ENCODE measurements around the gene CORO2A.

Gene CORO2A

DNA sequence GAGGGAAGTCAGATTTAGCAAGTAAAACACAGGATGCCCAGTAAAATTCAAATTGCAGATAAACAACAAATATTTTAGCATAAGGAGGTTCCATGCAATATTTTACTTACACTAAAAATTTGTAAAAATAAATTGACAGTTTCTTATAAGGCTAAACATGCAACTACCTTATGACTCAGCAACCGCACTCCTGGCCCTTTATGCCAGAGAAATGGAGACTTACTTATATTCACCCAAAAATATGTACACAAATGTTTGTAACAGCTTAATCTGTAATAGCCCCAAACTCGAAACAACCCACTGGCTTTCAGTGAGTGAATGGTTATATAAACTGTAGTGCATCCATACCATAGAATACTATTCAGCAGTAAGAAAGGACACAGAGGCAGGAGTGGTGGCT, 44.9 kb downstream of the CORO2A start:
- no peaks in the 10 kb centered on the region for H3K79me2 ChIP-seq (ENCODE audit: control insufficient read depth, insufficient read depth, low read length)
- no peak overlapping the region for H3K18ac ChIP-seq (ENCODE audit: low read length)
- no peak overlapping the region for H2BK5ac ChIP-seq (ENCODE audit: low read length)
- DNase-seq: no peak
- no peaks in the 10 kb centered on the region for H3K4me1 ChIP-seq (ENCODE audit: control insufficient read depth, low read depth, low read length)
- no peaks in the 10 kb centered on the region for H3K79me1 ChIP-seq (ENCODE audit: low read length)
- no peak overlapping the region for H2AK5ac ChIP-seq (ENCODE audit: low read length)
- H3K36me3 ChIP-seq (ENCODE audit: control insufficient read depth, insufficient read depth, low read length): no peaks in the 10 kb centered on the region
- no peak overlapping the region for H4K5ac ChIP-seq (ENCODE audit: low read length)
- H3K4me3 ChIP-seq (ENCODE audit: low read length): no peak overlapping the region
- WGBS (ENCODE audit: extremely low coverage, insufficient coverage, low lambda C conversion rate): no CpG with 5 or more reads among the region's 2 CpGs
- H3K27ac ChIP-seq (ENCODE audit: low read depth, low read length): no peak overlapping the region
- H3K4me2 ChIP-seq (ENCODE audit: low read length): no peak overlapping the region
- no peak overlapping the region for H4K8ac ChIP-seq (ENCODE audit: low read depth, low read length)
- H2BK15ac ChIP-seq (replicated peaks; ENCODE audit: low read depth): no peak overlapping the region
- no peaks in the 10 kb centered on the region for H3K27me3 ChIP-seq (ENCODE audit: insufficient read depth, low read length, poor library complexity)
- H3K9ac ChIP-seq (ENCODE audit: low read length): no peak overlapping the region
- no peak overlapping the region for H2BK120ac ChIP-seq (ENCODE audit: low read depth, low read length)
- no peak overlapping the region for H3K23ac ChIP-seq (ENCODE audit: low read length)
- H3K56ac ChIP-seq (ENCODE audit: low read length): no peak overlapping the region
- H3K4ac ChIP-seq (ENCODE audit: low read depth, low read length): no peak overlapping the region

DNA sequence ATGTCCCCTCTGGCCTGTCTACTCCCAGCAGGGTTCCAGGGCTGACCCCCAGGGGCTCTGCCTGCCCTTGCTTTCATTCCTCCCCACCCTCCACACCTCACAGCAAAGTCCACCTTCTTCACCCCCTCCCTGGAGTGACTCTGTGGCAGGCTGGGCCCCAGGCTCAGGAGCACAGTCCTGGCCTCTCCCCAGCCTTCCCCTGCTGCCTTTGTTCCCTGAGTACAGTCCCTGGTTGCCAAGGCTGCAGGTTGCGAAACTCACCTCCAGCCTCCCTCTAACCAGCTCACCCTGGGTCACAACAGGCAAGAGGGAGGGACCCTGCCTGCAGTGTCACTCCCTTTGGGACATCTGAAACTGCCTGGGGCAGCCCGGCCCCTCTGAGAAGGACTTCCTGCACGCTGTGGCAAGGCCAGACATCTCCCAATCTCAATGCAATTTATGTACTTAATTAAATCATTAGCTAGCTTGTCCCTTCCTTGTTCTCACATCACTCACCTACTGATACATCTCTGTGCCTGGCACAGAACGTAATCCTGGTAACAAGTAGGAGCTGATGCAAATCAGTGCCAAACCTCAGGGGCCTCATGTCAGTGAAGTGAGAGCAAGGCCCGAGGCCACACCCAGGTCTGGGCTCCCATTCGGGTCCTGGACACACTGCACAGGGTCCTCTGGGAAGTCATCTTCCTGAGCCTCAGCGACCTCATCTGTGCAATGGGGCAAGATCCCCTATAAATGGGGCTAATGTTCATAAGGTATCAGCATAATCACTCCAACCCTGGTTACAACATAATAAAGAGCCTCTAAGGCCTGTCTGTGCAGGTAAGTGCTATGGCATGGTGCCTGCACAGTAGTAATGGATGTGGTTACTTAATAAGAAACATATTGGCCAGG, 46.1 kb downstream of the CORO2A start:
- no peak overlapping the region for H4K5ac ChIP-seq (ENCODE audit: low read length)
- H3K79me1 ChIP-seq (ENCODE audit: low read length): no peaks in the 10 kb centered on the region
- no peaks in the 10 kb centered on the region for H3K36me3 ChIP-seq (ENCODE audit: control insufficient read depth, insufficient read depth, low read length)
- H3K18ac ChIP-seq (ENCODE audit: low read length): no peak overlapping the region
- H3K4me3 ChIP-seq (ENCODE audit: low read length): no peak overlapping the region
- H3K27me3 ChIP-seq (ENCODE audit: insufficient read depth, low read length, poor library complexity): no peaks in the 10 kb centered on the region
- no peaks in the 10 kb centered on the region for H3K4me1 ChIP-seq (ENCODE audit: control insufficient read depth, low read depth, low read length)
- no peak overlapping the region for H2BK120ac ChIP-seq (ENCODE audit: low read depth, low read length)
- no peak overlapping the region for H2BK5ac ChIP-seq (ENCODE audit: low read length)
- no peak overlapping the region for H3K56ac ChIP-seq (ENCODE audit: low read length)
- no peak overlapping the region for H3K23ac ChIP-seq (ENCODE audit: low read length)
- no peak overlapping the region for H3K9ac ChIP-seq (ENCODE audit: low read length)
- no peak overlapping the region for H3K4me2 ChIP-seq (ENCODE audit: low read length)
- peak overlapping the region; percentile 2 for H3K27ac ChIP-seq (ENCODE audit: low read depth, low read length)
- H4K8ac ChIP-seq (ENCODE audit: low read depth, low read length): no peak overlapping the region
- H3K4ac ChIP-seq (ENCODE audit: low read depth, low read length): no peak overlapping the region
- no peak overlapping the region for H2AK5ac ChIP-seq (ENCODE audit: low read length)
- no CpG with 5 or more reads among the region's 7 CpGs for WGBS (ENCODE audit: extremely low coverage, insufficient coverage, low lambda C conversion rate)
- no peaks in the 10 kb centered on the region for H3K79me2 ChIP-seq (ENCODE audit: control insufficient read depth, insufficient read depth, low read length)
- peak; percentile 70 for DNase-seq
- H2BK15ac ChIP-seq (replicated peaks; ENCODE audit: low read depth): no peak overlapping the region

DNA sequence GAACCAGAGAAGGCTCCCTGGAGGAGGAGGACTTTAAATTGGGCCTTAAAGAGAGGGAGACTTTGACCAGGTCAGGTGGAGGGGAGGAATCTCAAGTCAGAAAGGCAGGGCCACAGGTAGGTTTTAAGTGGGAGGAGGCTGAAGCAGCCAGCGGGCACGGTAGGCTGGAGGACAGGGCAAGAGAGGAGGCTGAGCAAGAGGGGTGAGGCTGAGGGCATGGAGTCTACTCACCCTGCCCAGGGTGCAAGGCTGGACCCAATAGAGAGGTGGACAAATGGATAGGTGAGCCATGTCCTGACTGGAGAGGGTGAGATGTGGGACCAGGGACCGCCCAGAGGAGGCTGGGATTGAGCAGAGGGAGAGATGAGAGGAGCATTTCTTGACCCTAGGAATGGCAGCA, 47.8 kb downstream of the CORO2A start:
- no peak overlapping the region for H3K4me2 ChIP-seq (ENCODE audit: low read length)
- H4K8ac ChIP-seq (ENCODE audit: low read depth, low read length): no peak overlapping the region
- no peak overlapping the region for H2BK15ac ChIP-seq (replicated peaks; ENCODE audit: low read depth)
- H3K18ac ChIP-seq (ENCODE audit: low read length): no peak overlapping the region
- H3K27ac ChIP-seq (ENCODE audit: low read depth, low read length): no peak overlapping the region
- H2BK5ac ChIP-seq (ENCODE audit: low read length): no peak overlapping the region
- DNase-seq: no peak
- H3K79me1 ChIP-seq (ENCODE audit: low read length): no peaks in the 10 kb centered on the region
- H2AK5ac ChIP-seq (ENCODE audit: low read length): no peak overlapping the region
- no peak overlapping the region for H2BK120ac ChIP-seq (ENCODE audit: low read depth, low read length)
- no peaks in the 10 kb centered on the region for H3K4me1 ChIP-seq (ENCODE audit: control insufficient read depth, low read depth, low read length)
- no peak overlapping the region for H3K4ac ChIP-seq (ENCODE audit: low read depth, low read length)
- H3K79me2 ChIP-seq (ENCODE audit: control insufficient read depth, insufficient read depth, low read length): no peaks in the 10 kb centered on the region
- no peak overlapping the region for H3K23ac ChIP-seq (ENCODE audit: low read length)
- no peaks in the 10 kb centered on the region for H3K36me3 ChIP-seq (ENCODE audit: control insufficient read depth, insufficient read depth, low read length)
- H4K5ac ChIP-seq (ENCODE audit: low read length): no peak overlapping the region
- H3K4me3 ChIP-seq (ENCODE audit: low read length): no peak overlapping the region
- no peak overlapping the region for H3K9ac ChIP-seq (ENCODE audit: low read length)
- WGBS (ENCODE audit: extremely low coverage, insufficient coverage, low lambda C conversion rate): no CpG with 5 or more reads among the region's 3 CpGs
- no peak overlapping the region for H3K56ac ChIP-seq (ENCODE audit: low read length)
- H3K27me3 ChIP-seq (ENCODE audit: insufficient read depth, low read length, poor library complexity): no peaks in the 10 kb centered on the region

DNA sequence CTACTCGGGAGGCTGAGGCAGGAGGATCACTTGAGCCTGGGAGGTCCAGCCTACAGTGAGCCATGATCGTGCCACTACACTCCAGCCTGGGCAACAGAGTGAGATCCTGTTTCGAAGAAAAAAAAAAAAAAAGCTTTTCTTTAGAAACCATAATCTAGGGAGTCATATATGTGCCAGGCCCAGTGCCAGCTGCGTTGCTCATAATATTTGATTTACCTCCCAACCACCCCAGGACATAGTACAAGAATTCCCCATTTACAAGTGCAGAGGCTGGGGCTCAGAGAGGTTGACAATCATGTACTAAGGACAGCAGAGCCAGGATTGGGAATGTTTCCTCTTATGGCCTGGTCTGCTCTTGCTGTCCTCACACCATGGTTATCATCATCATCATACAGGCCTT, 48.4 kb downstream of the CORO2A start:
- Histone ChIP-seq H3K36me3 (ENCODE audit: control insufficient read depth, insufficient read depth, low read length) (no peaks in the 10 kb centered on the region), H4K5ac (ENCODE audit: low read length) (no peak overlapping the region)

DNA sequence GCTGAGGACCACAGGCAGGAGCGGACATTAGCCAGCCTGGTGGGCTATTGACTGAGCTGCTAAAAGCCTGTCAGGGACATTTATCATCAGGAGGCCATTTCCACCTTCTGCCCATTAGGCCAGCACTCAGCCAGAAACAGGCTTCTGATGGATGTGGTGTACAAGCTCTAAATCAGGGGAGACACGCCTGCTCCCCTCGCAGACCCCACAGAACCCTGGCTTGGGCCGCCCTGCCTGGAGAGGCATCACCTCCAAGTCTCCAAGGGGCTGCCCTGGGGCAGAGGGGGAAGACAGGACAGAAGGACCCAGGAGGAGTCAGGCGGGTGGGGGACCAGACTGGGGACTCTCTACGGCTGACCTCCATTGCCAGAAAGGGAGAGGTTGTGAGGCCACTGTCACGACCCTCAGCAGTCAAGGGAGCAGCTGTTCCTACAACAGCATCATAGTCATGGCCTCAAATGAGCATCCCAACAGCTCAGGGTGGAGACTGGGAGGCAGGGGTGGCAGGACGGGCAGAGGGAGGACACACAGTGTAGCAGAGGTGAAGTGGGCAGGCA, 49.4 kb downstream of the CORO2A start:
- H2BK5ac ChIP-seq (ENCODE audit: low read length): no peak overlapping the region
- H3K79me2 ChIP-seq (ENCODE audit: control insufficient read depth, insufficient read depth, low read length): no peaks in the 10 kb centered on the region
- no peak overlapping the region for H3K4me2 ChIP-seq (ENCODE audit: low read length)
- H4K5ac ChIP-seq (ENCODE audit: low read length): no peak overlapping the region
- no peak overlapping the region for H2AK5ac ChIP-seq (ENCODE audit: low read length)
- no peak overlapping the region for H3K9ac ChIP-seq (ENCODE audit: low read length)
- no peaks in the 10 kb centered on the region for H3K79me1 ChIP-seq (ENCODE audit: low read length)
- no peak overlapping the region for H3K56ac ChIP-seq (ENCODE audit: low read length)
- no peak overlapping the region for H2BK15ac ChIP-seq (replicated peaks; ENCODE audit: low read depth)
- H2BK120ac ChIP-seq (ENCODE audit: low read depth, low read length): no peak overlapping the region
- no peak overlapping the region for H3K23ac ChIP-seq (ENCODE audit: low read length)
- H4K8ac ChIP-seq (ENCODE audit: low read depth, low read length): no peak overlapping the region
- DNase-seq: no peak
- no CpG with 5 or more reads among the region's 8 CpGs for WGBS (ENCODE audit: extremely low coverage, insufficient coverage, low lambda C conversion rate)
- H3K36me3 ChIP-seq (ENCODE audit: control insufficient read depth, insufficient read depth, low read length): no peaks in the 10 kb centered on the region
- H3K4ac ChIP-seq (ENCODE audit: low read depth, low read length): no peak overlapping the region
- H3K4me3 ChIP-seq (ENCODE audit: low read length): no peak overlapping the region
- no peaks in the 10 kb centered on the region for H3K4me1 ChIP-seq (ENCODE audit: control insufficient read depth, low read depth, low read length)
- no peak overlapping the region for H3K18ac ChIP-seq (ENCODE audit: low read length)
- no peaks in the 10 kb centered on the region for H3K27me3 ChIP-seq (ENCODE audit: insufficient read depth, low read length, poor library complexity)
- no peak overlapping the region for H3K27ac ChIP-seq (ENCODE audit: low read depth, low read length)

More for the DNA sequence above, 48.4 kb downstream of the CORO2A start:
- no peak overlapping the region for H3K4me2 ChIP-seq (ENCODE audit: low read length)
- no peak overlapping the region for H2AK5ac ChIP-seq (ENCODE audit: low read length)
- H3K79me1 ChIP-seq (ENCODE audit: low read length): no peaks in the 10 kb centered on the region
- WGBS (ENCODE audit: extremely low coverage, insufficient coverage, low lambda C conversion rate): no CpG with 5 or more reads among the region's 4 CpGs
- no peak overlapping the region for H3K4ac ChIP-seq (ENCODE audit: low read depth, low read length)
- H3K4me1 ChIP-seq (ENCODE audit: control insufficient read depth, low read depth, low read length): no peaks in the 10 kb centered on the region
- no peak overlapping the region for H3K9ac ChIP-seq (ENCODE audit: low read length)
- H3K18ac ChIP-seq (ENCODE audit: low read length): no peak overlapping the region
- H3K79me2 ChIP-seq (ENCODE audit: control insufficient read depth, insufficient read depth, low read length): no peaks in the 10 kb centered on the region
- H3K4me3 ChIP-seq (ENCODE audit: low read length): no peak overlapping the region
- H3K23ac ChIP-seq (ENCODE audit: low read length): no peak overlapping the region
- no peak overlapping the region for H2BK15ac ChIP-seq (replicated peaks; ENCODE audit: low read depth)
- no peak overlapping the region for H2BK120ac ChIP-seq (ENCODE audit: low read depth, low read length)
- no peak overlapping the region for H2BK5ac ChIP-seq (ENCODE audit: low read length)
- H4K8ac ChIP-seq (ENCODE audit: low read depth, low read length): no peak overlapping the region
- H3K27me3 ChIP-seq (ENCODE audit: insufficient read depth, low read length, poor library complexity): no peaks in the 10 kb centered on the region
- no peak for DNase-seq
- no peak overlapping the region for H3K27ac ChIP-seq (ENCODE audit: low read depth, low read length)
- H3K56ac ChIP-seq (ENCODE audit: low read length): no peak overlapping the region

Measured in mesendoderm (in vitro differentiated cells).